Progenitor cell of endocrine pancreas (in vitro differentiated cells): ENCODE data around the gene LGALS7B. TPM values are rescaled to one million over a fixed set of nuclear protein-coding genes. Genes with fewer than 3 reads are reported as not detected.

Source experiments
- DNase-seq: peaks from one replicate; pipeline ENCODE4 v3.0.0; 2021; ENCODE audit warnings: low spot score; ENCODE audit not compliant: unreplicated experiment
- H3K27ac Mint-ChIP-seq: 2 replicates; pipeline ENCODE4 v1.8.0; 2021; ENCODE audit warnings: mild to moderate bottlenecking, moderate library complexity, mixed read lengths
- H3K27me3 Mint-ChIP-seq: 2 replicates; pipeline ENCODE4 v1.8.0; 2021; ENCODE audit warnings: mixed read lengths
- H3K36me3 Mint-ChIP-seq: 2 replicates; pipeline ENCODE4 v1.8.0; 2022; ENCODE audit warnings: mixed read lengths; ENCODE audit not compliant: insufficient read depth
- H3K4me1 Mint-ChIP-seq: 2 replicates; pipeline ENCODE4 v1.8.0; 2021; ENCODE audit warnings: low read depth, mixed read lengths
- H3K4me3 Mint-ChIP-seq: 2 replicates; pipeline ENCODE4 v1.8.0; 2021; ENCODE audit warnings: low read depth, mild to moderate bottlenecking, moderate library complexity, mixed read lengths
- H3K9me3 Mint-ChIP-seq: 2 replicates; pipeline ENCODE4 v1.8.0; 2021; ENCODE audit warnings: low read depth, mixed read lengths
- CTCF ChIP-seq: fragments of 200-600 bp; sonication (generic); IDR thresholded peaks from one replicate; pipeline ENCODE4 v1.5.0; 2021; ENCODE audit warnings: antibody characterized with exemption, mild to moderate bottlenecking; ENCODE audit not compliant: unreplicated experiment
- total RNA-seq: library from RNA; stranded (reverse); gene quantifications from 2 replicates; pipeline ENCODE4 v1.2.1, GENCODE V29; 2021

LGALS7B gene
- total RNA-seq, 1 donor from 2014 or later = not detected

- no peak for TF ChIP-seq CTCF
- H3K4me1 Mint-ChIP-seq = no peaks in the 10 kb centered on the region
- DNase-seq = no peak
- no peak overlapping the region for H3K4me3 Mint-ChIP-seq
- no peak overlapping the region for H3K27ac Mint-ChIP-seq
- H3K36me3 Mint-ChIP-seq = no peaks in the 10 kb centered on the region
- no peaks in the 10 kb centered on the region for H3K9me3 Mint-ChIP-seq
- peaks cover under 1% of the 10 kb centered on the region for H3K27me3 Mint-ChIP-seq
Observed at GRCh38 chr19:38799104-38799503, 10.1 kb downstream of the LGALS7B start.

GRCh38 chr19:38800577-38801347 is 11.8 kb downstream of the LGALS7B start:
- H3K9me3 Mint-ChIP-seq = no peaks in the 10 kb centered on the region
- TF ChIP-seq CTCF = no peak
- H3K36me3 Mint-ChIP-seq = no peaks in the 10 kb centered on the region
- H3K4me1 Mint-ChIP-seq = no peaks in the 10 kb centered on the region
- no peak overlapping the region for H3K4me3 Mint-ChIP-seq
- DNase-seq = no peak
- no peak overlapping the region for H3K27ac Mint-ChIP-seq
- H3K27me3 Mint-ChIP-seq = no peaks in the 10 kb centered on the region

GRCh38 chr19:38801359-38802095 is 12.5 kb downstream of the LGALS7B start:
- no peak overlapping the region for H3K27ac Mint-ChIP-seq
- no peak overlapping the region for H3K4me3 Mint-ChIP-seq
- H3K4me1 Mint-ChIP-seq = no peaks in the 10 kb centered on the region
- no peaks in the 10 kb centered on the region for H3K36me3 Mint-ChIP-seq
- no peaks in the 10 kb centered on the region for H3K27me3 Mint-ChIP-seq
- DNase-seq = no peak
- H3K9me3 Mint-ChIP-seq = no peaks in the 10 kb centered on the region
- TF ChIP-seq CTCF = no peak

GRCh38 chr19:38803543-38803942 is 14.5 kb downstream of the LGALS7B start:
- Mint-ChIP-seq H3K4me1 (peaks cover 8% of the 10 kb centered on the region), H3K27ac (no peak overlapping the region), H3K4me3 (no peak overlapping the region), H3K36me3 (no peaks in the 10 kb centered on the region), H3K9me3 (no peaks in the 10 kb centered on the region), H3K27me3 (no peaks in the 10 kb centered on the region)
- no peak for DNase-seq
- no peak for TF ChIP-seq CTCF

- Mint-ChIP-seq H3K4me3 (no peak overlapping the region), H3K27me3 (no peaks in the 10 kb centered on the region), H3K36me3 (no peaks in the 10 kb centered on the region), H3K27ac (no peak overlapping the region), H3K9me3 (no peaks in the 10 kb centered on the region), H3K4me1 (peaks cover 8% of the 10 kb centered on the region)
- DNase-seq = no peak
- TF ChIP-seq CTCF = no peak
Observed at GRCh38 chr19:38805180-38805579, 16.2 kb downstream of the LGALS7B start.
